Activated naive CD4-positive, alpha-beta T cell (primary cell): ENCODE results near the gene ITPRIPL2.

Experiments
- DNase-seq, 4 experiments: peaks; one replicate each; lab custom pipeline; 2025; lab: John Stamatoyannopoulos, UW

Gene ITPRIPL2

DNA sequence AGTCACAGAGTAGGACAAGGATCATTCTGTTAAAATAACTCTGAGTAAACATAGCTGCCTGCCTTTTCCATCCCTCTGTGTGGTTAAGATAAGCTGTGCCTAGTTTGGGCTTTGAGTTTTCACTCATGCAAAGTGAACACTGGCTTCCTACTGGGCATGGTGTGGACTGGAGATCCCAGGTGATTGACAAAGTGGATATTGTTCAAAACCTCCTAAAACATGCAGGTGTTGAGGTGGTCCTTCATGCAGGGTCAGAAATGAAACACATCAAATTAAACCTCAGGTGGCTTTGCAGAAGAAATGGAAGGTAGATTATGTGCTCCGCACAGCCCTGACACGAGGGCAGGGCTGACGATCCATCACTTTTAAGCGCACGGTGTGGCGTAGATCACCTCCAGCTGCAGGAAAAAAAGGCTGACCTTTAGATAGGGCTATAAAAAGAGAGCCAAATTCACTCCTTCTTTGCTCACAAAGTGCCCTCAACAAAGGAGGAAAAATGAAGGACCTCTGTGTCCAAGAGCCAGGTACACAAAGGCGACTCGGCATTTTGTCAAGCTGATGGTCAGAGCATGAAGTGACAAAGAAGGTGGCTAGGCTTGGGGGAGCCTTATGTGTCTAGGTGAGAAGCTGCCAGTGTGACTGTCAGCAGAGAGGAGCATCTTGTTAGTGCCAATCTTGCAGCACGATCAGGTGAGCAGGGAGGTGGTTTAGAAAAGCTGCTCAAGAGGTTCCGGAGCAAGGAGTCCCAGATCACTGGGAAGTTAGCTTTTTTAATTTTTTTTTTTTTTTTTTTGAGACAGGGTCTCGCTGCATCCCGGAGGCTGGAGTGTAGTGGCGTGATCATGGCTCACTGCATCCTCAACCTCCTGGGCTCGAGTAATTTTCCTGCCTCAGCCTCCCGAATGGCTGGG is 19.9 kb upstream of the ITPRIPL2 start:
- DNase-seq, result no peak

DNA sequence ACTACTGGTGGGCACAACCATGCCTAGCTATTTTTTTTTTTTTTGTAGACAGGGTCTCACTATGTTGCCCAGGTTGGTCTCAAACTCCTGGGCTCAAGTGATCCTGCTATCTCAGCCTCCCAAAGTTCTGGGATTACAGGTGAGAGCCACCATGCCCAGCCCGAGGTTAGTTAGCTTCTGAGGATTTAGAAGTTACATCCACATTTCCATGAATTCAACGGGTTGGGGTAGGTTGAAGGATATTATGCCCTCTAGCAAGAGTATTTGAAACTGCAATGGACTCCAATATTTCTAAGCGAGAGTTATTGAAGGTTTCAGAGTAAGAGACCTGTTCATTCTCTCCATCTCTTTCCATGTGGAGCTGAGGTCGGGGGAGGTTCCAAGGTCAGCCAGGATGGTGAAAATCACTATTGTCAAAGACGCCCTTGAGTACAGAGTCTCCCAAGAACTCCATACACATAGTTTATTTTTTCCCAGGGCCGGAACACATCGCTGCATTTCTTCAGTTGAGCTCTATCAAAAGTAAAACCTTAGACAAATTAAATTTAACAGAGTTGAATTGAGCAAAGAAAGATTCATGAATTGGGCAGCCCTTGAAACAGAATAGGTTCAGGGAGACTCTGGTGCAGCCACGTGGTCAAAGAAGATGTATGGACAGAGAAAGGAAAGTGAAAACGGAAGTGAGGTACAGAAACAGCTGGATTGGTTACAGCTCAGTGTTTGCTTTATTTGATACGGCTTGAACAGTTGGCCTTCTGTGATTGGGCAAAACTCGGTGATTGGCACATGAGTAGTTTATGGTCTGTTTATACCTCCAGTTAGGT is 19.0 kb upstream of the ITPRIPL2 start:
- DNase-seq, result no peak

DNA sequence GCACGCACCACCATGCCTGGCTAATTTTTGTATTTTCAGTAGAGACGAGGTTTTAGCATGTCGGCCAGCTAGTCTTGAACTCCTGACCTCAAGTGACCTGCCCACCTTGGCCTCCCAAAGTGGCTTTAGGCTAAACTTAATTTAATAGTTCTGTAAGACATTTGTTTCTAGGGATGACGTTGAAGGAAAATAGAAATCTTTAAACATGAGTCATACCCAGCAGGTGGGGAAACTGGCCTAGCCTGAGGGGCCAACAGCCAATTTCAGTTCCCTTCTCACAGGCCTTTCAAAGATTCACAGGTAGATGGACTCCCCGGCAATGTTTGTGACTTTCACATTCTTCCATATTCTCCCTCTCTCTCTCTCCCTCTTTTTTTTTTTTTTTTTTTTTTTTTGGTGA is 18.1 kb upstream of the ITPRIPL2 start:
- no peak for DNase-seq

DNA sequence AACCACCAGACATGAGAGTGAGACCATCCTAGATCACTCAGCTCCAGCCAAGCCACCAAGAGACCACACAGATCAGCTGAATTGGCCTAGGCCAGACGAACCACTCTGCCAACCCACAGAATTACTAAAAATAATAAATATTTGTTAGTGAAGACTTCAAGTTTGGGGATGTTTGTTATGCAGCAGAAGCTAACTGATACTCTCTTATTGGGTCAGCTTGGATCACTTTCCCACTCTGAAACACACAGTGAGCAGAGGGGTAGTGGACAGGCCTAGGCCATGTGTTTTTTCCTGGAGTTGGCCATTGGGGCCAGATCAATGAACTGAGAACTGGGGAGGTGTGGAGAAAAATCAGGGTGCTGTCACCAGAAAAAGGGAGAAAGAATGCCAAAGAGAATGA is 15.6 kb upstream of the ITPRIPL2 start:
- no peak for DNase-seq

DNA sequence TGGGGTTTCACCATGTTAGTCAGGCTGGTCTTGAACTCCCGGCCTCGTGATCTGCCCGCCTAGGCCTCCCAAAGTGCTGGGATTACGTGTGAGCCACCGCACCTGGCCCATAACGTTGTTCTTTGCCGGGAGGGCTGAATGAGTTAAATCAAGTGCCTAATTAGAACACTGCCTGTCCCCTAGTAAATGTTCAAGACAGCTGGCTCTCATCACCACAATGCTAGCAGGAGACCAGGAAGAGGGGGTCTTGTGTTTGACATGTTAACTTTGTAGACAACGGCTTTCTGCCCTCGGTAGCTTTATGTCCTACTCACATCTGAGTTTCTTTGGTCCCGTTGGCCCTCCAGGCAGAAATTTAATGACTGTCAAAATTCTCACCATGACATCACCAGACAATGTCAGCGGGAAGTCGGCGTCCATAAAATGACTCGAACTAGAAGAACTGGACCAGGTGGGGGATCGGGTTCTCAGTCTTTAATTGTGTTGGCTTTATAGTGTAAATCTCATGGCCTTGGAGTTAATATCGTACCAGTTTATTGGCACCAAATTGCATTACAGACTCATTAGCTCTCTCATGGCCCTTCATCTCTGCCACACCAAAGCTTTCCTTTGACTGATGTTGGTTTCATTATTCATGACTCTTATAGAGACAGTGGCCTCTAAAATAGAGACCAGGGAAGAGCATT is 11.4 kb upstream of the ITPRIPL2 start:
- no peak for DNase-seq

DNA sequence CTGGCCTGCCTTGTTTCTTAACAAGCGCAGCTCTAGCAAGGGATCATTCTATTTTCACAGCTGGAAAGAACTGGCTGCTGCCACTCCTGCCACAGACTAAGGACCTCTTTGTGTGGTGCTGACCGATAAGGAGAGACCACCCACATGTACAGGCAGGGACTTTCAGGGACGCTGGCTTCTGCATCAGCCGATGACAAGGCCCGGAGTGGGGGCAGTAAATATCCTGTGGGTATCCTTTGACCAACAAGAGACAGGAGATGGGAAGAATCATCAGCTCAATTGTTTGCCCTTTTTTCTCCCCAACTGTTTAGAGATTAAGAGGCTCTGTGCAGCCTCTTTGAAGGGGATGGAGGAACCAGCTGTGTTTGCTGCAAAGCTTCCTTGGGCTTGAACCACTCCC is 9.2 kb upstream of the ITPRIPL2 start:
- DNase-seq, result no peak

DNA sequence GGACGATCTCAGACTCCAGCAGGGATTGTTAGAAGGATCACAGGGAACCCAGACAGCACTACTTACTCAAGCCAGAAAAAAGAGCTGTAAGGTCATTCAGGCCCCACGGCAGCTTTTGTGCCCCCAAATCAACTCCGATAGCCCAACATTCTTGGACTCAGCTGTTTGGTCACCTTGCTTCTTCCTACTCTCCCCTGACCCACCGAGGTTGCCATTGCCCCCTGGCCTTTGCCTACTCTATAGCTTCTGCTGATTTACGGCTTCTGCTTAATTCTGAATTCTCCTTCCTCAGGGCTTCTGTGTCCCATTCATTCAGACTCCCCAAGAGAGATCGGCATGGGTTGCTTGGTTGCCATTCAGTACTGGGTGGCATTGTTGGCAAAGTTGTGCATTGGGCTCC is 8.6 kb upstream of the ITPRIPL2 start:
- DNase-seq, result no peak

DNA sequence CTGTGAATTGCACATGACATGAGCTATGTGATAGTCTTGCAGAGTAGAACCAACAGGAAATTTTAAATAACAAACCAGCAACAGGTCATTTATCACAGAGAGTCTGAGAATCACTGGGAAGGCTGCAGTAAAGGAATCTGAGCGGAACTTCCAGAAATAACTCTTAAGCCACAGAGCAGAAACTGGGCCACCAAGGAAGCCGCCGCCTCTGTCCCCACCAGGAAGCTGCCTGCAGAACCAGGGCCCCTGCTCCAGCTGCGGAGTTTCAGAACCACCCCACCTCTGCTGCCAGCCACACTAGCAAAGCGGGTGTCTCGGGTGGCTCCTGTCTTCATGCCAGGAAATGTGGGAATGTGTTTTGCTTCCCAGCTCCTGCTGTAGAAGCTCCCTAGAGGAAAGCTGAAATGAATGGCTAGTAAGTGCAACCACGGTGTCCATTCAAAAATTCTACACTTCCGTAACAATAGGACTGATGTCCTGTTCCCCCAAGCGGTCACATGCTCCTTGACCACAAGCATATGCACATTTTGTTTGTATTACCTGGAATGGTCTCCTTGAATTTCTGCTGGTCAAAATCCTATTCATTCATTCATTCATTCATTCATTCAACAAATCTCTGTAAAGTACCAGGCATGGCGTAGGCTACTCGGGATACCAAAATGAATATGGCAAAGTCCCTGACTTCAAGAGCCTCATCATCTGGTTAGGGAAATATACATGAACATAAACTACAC is 7.7 kb upstream of the ITPRIPL2 start:
- no peak for DNase-seq

DNA sequence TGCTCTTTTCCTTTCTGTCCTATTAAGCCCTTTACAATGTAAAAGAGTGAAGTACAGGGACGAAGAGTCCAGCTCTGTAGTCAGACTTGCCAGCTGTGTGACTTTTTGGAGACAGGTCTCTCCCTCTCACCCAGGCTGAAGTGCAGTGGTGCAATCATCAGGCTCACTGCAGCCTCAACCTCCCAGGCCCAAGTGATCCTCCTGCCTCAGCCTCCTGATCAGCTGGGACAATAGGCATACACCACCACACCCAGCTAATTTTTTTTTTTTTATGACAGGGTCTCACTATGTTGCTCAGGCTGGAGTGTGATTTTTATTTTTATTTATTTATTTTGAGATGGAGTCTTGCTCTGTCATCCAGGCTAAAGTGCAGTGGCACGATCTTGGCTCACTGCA is 7.1 kb upstream of the ITPRIPL2 start:
- no peak for DNase-seq

DNA sequence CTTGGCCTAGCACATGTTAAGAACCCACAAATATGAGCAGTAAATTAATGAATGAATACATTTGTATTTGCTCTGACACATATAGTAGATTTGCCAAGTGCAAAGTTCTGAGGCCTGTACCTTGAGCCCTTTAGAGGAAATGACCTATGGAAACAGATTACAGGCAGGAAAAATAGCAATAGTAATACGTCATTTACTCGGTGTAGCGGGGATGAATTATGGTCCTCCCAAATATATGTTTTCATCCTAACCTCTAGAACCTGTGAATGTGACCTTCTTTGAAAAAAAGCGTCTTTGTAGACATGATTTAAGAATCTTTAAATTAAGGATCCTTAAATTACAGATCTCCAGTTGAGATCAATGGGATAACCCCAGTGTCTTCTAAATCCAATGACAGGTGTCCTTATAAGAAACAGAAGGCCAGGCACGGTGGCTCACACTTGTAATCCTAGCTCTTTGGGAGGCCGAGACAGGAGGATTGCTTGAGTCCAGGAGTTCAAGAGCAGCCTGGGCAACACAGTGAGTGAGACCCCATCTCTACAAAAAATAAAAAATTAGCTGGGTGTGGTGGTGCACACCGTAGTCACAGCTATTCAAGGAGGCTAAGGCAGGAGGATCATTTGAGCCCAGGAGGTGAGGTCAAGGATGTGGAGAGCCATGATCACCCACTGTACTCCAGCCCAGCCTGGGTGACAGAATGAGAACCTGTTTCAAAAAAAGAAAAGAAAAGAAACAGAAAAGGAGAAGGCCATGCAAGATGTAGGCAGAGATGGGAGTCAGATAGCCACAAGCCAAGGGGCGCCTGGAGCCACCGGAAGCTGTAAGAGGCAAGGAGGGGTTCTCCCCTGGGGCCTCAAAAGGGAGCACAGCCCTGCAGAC is 5.1 kb upstream of the ITPRIPL2 start:
- no peak for DNase-seq

DNA sequence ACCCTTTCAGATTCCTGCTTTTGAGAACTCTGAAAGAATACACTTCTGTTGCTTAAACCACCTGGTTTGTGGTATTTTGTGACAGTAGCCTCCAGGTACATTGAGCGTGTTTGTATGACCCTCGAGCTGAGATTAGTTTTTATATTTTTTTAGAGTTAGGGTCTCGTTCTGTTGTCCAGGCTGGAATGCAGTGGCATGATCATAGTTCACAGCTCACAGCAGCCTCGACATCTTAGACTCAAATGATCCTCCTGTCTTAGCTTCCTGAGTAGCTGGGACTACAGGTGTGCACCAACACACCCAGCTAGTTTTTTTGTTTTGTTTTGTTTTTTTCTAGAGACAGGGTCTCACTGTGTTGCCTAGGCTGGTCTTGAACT is 4.5 kb upstream of the ITPRIPL2 start:
- DNase-seq, result no peak

DNA sequence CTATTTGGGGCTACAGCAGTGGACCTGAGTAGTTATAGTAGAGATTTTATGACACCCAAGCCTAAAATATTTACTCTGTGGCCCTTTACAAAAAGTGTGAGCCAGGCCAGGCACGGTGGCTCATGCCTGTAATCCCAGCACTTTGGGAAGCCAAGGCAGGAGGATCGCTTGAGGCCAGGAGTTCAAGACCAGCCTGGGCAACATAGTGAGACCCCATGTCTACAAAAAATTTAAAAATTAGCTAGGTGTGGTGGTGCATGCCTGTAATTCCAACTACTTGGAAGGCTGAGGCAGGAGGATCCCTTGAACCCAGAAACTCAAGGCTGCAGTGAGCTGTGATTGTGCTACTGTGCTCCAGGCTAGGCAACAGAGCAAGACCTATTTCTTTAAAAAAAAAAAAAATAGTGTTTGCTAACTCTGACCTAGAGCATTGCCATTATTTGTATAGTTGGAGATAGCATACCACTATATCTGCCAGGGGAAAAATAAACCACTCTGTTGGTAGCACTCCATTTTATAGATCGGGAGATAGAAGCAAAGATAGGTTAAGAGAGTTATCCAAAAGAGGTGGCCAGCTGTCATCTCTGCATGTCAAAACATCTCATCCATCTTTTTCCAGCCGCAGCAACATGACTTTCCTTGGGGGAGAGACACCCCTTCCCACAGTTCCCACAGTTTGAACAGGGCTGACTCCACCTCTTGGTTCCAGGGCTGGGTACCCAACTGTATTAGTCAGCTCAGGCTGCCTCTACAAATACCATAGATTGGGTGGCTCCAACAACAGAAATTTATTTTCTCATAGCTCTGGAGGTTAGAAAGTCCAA is 3.0 kb upstream of the ITPRIPL2 start:
- no peak for DNase-seq

DNA sequence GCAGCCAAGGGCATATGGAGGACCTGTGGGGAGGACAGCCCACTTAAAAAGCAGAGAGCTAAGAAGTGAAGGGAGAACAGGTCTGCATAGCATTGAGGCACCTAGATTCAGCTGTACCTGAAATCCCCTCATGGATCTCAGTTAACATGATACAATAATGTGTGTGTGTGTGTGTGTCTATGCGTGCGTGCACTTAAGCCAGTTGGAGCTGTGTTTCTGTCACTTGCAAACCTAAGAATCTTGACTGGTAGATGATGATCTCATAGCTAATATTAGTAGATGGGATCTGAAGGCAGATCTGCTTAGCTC is 1.7 kb upstream of the ITPRIPL2 start:
- no peak for DNase-seq

DNA sequence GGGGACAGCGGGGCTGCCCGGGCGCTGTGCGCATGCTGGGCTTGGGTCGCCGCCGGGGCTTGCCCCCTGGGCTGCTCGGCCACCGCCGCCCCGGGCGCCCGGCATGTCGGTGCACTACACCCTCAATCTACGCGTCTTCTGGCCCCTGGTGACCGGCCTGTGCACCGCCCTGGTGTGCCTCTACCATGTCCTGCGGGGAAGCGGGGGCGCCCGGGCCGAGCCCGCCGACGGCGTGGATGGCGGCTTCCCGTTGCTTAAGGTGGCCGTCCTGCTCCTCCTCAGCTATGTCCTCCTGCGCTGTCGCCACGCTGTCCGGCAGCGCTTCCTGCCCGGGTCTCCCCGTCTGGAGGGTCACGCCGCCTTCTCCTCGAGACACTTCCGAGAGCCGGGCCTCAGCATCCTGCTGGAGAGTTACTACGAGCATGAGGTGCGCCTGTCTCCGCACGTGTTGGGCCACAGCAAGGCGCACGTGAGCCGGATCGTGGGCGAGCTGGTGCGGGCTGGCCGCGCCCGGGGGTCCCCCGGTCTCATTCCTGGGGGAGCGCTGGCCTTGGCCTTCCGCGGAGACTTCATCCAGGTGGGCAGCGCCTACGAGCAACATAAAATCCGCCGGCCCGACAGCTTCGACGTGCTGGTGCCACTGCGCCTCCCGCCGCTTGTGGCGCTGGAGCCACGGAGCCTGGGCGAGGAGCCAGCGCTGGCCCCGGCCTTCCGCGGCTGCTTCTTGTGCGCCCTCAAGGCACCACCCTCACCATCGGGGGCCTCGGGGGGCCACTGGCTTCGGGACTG is 789 bp downstream of the ITPRIPL2 start:
- no peak for DNase-seq

DNA sequence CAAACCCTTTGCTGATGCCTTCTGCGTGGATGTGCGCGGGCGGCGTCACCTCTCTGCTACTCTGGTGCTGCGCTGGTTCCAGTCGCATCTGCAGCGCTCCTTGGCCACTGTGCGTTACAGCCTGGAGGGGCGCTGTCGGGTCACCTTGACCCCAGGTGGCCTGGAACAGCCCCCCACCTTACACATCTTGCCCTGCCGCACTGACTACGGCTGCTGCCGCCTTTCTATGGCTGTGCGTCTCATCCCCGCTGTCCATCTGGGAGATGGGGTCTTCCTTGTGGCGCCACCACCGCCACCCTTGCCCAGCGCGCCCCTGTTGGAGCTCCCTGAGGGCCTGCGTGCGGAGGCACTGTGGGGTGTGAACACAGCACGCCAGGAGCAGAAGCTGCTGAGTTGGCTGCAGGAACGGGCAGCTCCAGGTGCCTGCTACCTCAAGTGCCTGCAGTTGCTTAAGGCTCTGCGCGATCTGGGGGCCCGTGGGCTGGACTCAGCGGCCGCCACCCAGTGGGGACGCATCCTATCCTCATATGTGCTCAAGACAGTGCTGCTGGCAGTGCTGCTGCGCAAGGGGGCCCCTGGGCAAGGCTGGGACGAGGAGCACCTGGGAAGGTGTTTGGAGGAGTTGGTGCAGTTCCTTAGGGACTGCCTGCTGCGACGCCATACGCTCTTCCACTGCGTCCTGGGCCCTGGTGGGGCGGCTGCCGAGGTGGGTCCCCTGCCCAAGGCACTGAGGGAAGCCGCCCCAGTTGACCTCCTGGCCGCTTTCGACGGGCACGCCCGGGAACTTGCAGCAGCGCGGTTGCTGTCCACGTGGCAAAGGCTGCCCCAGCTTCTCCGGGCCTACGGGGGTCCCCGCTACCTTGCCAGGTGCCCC is 1.6 kb downstream of the ITPRIPL2 start:
- no peak for DNase-seq

DNA sequence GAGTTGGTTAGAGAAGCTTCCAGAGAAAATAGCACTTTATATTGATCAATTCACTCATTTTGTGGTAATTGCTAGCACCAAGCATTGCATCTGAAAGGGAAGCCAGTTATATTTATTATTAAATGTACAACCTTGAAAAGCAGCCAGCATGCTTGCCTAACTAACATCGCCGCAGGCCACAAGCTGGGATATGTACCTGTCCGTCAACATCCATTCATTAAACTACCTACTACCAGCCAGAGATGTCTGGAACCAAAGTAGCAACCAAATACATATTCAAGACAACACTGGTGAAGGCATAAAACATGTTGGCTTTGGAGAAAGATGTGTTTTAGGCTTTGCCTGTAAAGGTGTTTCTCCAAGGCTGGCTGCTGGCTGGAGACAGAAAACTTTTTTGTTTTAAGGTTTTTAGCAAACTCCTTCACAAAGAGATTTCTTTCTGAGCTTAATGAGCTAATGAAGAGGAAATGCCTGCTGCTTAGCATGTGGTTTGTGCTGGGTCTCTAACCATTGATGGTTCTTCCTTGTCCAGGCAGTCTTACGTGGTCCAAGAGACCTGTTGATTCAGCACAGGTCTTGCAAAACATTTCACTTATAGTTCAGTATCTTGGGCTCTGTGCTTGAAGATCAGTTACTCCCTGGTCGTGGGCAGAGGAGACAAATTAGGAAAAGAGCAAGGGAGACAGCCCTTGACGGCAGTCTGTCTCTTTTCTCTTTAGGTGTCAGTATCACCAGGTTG is 3.1 kb downstream of the ITPRIPL2 start:
- no peak for DNase-seq

DNA sequence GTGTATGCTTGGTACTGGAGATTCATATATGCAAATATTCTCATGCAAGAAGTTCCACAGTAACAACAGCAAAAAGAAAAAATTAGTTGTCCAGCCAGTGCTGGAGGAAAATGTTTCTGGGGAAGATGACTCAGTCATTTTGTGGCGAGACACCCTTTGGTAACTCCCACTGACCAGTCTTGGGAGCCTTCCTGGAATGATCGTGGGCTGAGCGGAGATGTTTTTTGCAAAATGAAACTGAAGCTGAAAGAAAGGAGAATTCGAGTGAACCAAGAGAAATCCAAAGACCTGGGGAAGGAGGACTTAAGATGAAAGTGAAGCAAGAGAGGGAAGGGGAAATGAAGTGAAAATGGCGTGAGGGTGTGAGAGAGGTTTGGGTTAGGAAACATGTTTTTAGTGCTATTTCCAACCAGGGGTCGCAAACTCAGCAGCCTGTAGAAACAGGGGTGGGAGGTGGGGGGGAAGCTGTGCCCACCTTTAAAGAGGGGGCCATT is 5.2 kb downstream of the ITPRIPL2 start:
- no peak for DNase-seq

DNA sequence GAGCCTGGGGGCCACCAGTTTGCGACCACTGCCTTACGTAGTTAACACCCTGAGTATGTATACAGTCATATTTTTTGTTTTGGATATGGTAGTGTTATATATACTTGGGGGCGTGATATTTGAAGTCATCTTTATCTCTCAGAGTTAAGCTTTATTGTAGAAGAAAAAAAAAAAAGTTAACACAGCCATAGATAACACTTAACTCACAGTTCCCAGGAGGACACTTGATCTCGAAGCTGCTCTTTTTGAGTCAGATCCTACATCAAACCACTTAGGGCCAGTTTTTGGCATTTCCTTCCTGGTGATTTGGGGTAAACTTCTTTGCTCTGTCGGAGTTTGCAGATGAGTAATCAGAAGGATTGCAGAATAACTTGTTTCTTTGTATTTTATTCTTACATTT is 5.8 kb downstream of the ITPRIPL2 start:
- no peak for DNase-seq
